Measurements from ENCODE around the gene IKZF3. TPM values are rescaled to one million over a fixed set of nuclear protein-coding genes. Genes with fewer than 3 reads are reported as not detected.
A peak's percentile ranks its signal among the peaks of the same experiment; 100 is the strongest.

IKZF3 gene
- total and polyA plus RNA-seq, 7 donors: under 0.01 to 12.3 (median 0.36) TPM

GRCh38 chr17:39742126-39742855 is 121.8 kb downstream of the IKZF3 start:
- intact Hi-C loops (cut with DNase I): no loop called here
- peaks cover 0 to 27% (median 22%) of the 10 kb centered on the region in 4 donors for H3K4me1 ChIP-seq
- WGBS, 2 donors: 79 to 86% methylated on average over 18 of the region's 18 CpGs
- no peak overlapping the region for H3K4me3 ChIP-seq
- no peaks in the 10 kb centered on the region for H3K9me3 ChIP-seq
- H3K27ac ChIP-seq: no peak overlapping the region
- TF ChIP-seq POLR2AphosphoS5 (IDR thresholded peaks at IDR 0.05): no peak
- no peak for TF ChIP-seq POLR2A (IDR thresholded peaks at IDR 0.05)
- no peak for TF ChIP-seq EP300 (IDR thresholded peaks at IDR 0.05)
- TF ChIP-seq, protein P1, sequence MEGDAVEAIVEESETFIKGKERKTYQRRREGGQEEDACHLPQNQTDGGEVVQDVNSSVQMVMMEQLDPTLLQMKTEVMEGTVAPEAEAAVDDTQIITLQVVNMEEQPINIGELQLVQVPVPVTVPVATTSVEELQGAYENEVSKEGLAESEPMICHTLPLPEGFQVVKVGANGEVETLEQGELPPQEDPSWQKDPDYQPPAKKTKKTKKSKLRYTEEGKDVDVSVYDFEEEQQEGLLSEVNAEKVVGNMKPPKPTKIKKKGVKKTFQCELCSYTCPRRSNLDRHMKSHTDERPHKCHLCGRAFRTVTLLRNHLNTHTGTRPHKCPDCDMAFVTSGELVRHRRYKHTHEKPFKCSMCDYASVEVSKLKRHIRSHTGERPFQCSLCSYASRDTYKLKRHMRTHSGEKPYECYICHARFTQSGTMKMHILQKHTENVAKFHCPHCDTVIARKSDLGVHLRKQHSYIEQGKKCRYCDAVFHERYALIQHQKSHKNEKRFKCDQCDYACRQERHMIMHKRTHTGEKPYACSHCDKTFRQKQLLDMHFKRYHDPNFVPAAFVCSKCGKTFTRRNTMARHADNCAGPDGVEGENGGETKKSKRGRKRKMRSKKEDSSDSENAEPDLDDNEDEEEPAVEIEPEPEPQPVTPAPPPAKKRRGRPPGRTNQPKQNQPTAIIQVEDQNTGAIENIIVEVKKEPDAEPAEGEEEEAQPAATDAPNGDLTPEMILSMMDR (IDR thresholded peaks at IDR 0.05): no peak
- H3K27me3 ChIP-seq: peaks cover 32 to 66% (median 56%) of the 10 kb centered on the region in 3 donors
- H3K36me3 ChIP-seq: no peaks in the 10 kb centered on the region
- no peak for DNase-seq

DNA sequence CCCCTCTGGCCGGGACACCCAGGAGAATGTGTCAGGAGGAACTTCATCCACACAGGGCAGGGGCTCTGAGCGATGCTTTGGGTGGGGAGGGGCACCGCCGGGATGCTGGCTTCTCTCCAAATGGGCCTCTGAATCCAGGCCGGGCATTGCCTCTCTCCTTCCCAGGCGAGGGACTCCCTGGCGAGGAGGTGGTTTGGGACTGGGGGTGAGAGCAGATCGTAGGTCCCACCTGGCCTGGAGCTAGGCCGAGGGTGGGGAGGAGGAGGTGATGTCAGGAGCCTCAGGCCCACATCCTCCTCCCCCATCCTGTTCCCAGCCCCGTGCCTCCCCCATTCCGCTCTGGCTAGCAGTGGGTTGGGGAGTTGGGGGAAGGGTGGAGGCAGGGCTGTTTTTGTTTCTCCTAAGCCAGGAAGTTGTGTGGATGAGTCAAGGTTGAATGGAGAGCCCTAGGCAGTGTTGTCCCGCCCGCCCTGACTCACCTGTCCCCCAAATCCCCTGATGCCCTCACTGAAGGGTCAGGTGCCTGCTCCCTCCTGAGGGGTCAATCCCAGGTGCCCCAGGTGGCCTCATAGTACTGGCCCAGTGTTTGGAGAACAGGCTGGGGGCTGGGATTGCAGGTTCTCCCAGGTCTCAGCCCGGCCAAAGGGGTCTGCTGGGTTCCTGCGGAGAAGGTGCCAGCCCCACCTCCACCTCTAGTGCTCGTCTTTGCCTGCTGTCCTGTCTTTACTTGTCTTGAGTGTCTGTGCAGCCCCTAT is 123.6 kb downstream of the IKZF3 start:
- H3K27ac ChIP-seq: peak overlapping the region in 1 of 4 donors; percentile 27
- TF ChIP-seq POLR2A (IDR thresholded peaks at IDR 0.05) (no peak), POLR2AphosphoS5 (IDR thresholded peaks at IDR 0.05) (no peak)
- no peak for DNase-seq
- H3K27me3 ChIP-seq: peaks cover 32 to 83% (median 70%) of the 10 kb centered on the region in 3 donors
- no peak overlapping the region for H3K4me3 ChIP-seq
- no peaks in the 10 kb centered on the region for H3K36me3 ChIP-seq
- H3K4me1 ChIP-seq: peaks cover 0 to 27% (median 22%) of the 10 kb centered on the region in 4 donors
- H3K9me3 ChIP-seq: no peaks in the 10 kb centered on the region
- intact Hi-C loops (cut with DNase I): no loop called here
- 17 to 53% methylated on average over 16 of the region's 16 CpGs for WGBS, 2 donors

GRCh38 chr17:39739885-39740356 is 124.2 kb downstream of the IKZF3 start:
- TF ChIP-seq, protein P1 (IDR thresholded peaks at IDR 0.05): no peak
- no peak for TF ChIP-seq POLR2A (IDR thresholded peaks at IDR 0.05)
- no peak for TF ChIP-seq POLR2AphosphoS5 (IDR thresholded peaks at IDR 0.05)
- no peak for TF ChIP-seq EP300 (IDR thresholded peaks at IDR 0.05)
- Histone ChIP-seq H3K27ac (peak overlapping the region in 1 of 4 donors; percentile 27), H3K4me3 (peak overlapping the region in 1 of 4 donors; percentile 31), H3K27me3 (peaks cover 32 to 84% (median 70%) of the 10 kb centered on the region in 3 donors), H3K36me3 (no peaks in the 10 kb centered on the region), H3K4me1 (peaks cover 0 to 27% (median 22%) of the 10 kb centered on the region in 4 donors), H3K9me3 (no peaks in the 10 kb centered on the region)
- DNase-seq: no peak
- intact Hi-C loops (cut with DNase I): no loop called here
- 12 to 40% methylated on average over 9 of the region's 9 CpGs for WGBS, 2 donors

DNA sequence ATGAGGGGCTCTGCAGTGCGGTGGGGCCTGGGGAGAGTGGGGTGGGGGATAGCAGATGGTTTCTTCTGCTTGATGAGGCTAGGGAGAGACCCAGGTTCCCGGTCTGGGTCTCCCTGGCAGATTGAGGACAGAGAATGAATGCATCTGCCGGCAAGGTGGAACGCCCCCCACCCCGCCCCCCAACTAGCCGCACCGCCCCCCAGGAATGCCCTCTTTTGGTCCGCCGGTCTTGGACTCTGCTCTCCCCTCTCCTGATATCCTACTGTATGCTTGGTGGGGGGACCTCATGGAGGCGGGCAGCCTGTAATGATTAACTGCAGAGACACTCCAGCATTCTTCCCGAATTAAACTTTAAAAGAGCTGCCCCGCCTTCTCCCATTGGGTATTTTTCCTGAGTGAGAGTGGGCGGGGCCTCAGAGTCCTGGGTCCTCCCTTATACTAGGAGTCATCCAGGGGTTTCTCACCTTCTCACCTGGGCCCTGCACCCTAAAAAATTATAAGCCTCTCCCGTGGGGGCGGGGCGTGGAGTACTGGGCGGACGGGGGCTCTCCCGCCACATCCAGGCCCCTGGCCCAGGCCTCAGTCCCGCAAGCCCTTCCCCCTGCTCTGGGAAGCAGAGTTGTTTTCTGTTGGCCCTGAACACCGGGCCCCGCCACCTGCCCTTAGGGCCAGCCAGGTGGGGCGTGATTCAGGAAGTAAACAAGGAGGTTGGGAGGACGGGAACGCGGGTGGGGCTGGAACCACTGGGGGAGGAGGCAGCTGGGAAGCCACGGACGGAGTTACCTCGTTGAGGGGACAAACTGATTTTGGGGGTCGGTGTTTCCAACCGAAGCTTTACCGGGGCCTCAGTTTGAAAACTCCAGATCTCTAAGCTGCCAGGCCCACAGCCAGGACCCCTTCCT is 124.9 kb downstream of the IKZF3 start:
- DNase-seq: no peak
- Histone ChIP-seq H3K4me1 (peaks cover 0 to 27% (median 22%) of the 10 kb centered on the region in 4 donors), H3K27ac (peak overlapping the region in 1 of 4 donors; percentile 27), H3K36me3 (no peaks in the 10 kb centered on the region), H3K4me3 (peak overlapping the region in 3 of 4 donors; percentile 9 to 31 (median 16)), H3K9me3 (no peaks in the 10 kb centered on the region), H3K27me3 (peaks cover 32 to 84% (median 64%) of the 10 kb centered on the region in 3 donors)
- intact Hi-C loops (cut with DNase I): no loop called here
- WGBS, 2 donors: 4 to 15% methylated on average over 32 of the region's 32 CpGs
- TF ChIP-seq POLR2AphosphoS5 (IDR thresholded peaks at IDR 0.05) (no peak), POLR2A (IDR thresholded peaks at IDR 0.05) (peak in 1 of 2 donors; percentile 5), EP300 (IDR thresholded peaks at IDR 0.05) (no peak)
- TF ChIP-seq, protein P1 (IDR thresholded peaks at IDR 0.05): no peak
